Right lobe of liver (tissue), 4 donors: ENCODE data around the gene GPR142.

Experiments used
- POLR2A ChIP-seq: fragments of 450-650 bp; IDR thresholded peaks from one replicate; pipeline ENCODE4 v1.6.1; 2017; ENCODE audit warnings: antibody characterized with exemption, mild to moderate bottlenecking
- TF ChIP-seq, protein P1 (sequence below), 4 donors: fragments of 200-600 bp in 3 of 4; fragments of 450-650 bp in 1 of 4; IDR thresholded peaks; one replicate each; pipeline versions ENCODE4 v1.5.1 to v1.8.0; 2016 to 2022; ENCODE audit warnings: antibody characterized with exemption in 4 of 4, mild to moderate bottlenecking in 2 of 4
- donor health status: DM: no; HTN: no; CAD: no.
- donor health status: DM: no; HTN: no; CAD: no.
- donor health status: DM: no; HTN: yes; CAD: no.

DNA sequence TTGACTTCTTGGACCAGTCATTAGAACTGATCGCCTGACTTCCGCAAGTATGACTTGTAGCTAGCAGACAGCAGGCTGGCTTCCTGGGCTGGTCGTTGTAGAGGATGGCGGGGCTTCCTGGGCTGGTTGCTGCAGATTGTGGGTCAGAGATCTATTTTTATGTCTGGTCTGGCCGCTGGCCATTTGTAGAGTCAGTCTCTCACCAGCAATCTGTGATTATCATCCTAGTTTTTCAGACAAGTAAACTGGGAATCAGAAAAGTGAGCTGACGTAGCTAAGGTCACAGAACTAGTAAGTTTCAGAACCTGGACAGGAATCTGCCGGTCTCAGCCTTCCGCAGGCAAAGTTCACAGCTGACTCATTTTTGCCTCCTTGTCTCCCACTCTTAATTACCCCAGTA is 19.1 kb downstream of the GPR142 start:
- TF ChIP-seq POLR2A: no peak
- TF ChIP-seq, protein P1, sequence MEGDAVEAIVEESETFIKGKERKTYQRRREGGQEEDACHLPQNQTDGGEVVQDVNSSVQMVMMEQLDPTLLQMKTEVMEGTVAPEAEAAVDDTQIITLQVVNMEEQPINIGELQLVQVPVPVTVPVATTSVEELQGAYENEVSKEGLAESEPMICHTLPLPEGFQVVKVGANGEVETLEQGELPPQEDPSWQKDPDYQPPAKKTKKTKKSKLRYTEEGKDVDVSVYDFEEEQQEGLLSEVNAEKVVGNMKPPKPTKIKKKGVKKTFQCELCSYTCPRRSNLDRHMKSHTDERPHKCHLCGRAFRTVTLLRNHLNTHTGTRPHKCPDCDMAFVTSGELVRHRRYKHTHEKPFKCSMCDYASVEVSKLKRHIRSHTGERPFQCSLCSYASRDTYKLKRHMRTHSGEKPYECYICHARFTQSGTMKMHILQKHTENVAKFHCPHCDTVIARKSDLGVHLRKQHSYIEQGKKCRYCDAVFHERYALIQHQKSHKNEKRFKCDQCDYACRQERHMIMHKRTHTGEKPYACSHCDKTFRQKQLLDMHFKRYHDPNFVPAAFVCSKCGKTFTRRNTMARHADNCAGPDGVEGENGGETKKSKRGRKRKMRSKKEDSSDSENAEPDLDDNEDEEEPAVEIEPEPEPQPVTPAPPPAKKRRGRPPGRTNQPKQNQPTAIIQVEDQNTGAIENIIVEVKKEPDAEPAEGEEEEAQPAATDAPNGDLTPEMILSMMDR (IDR thresholded peaks at IDR 0.05): no peak
